Neural progenitor cell (in vitro differentiated cells): Measurements from ENCODE around the gene PTPRN2.

Experiments used
- CTCF ChIP-seq: fragments of 200-600 bp; sonication (generic); IDR thresholded peaks from 2 replicates; pipeline ENCODE4 v1.5.1; 2017; ENCODE audit warnings: antibody characterized with exemption, mild to moderate bottlenecking
- EZH2 ChIP-seq: fragments of 200-600 bp; sonication (generic); IDR thresholded peaks from 2 replicates; pipeline ENCODE4 v1.6.1; 2017; ENCODE audit warnings: antibody characterized with exemption, mild to moderate bottlenecking, moderate library complexity
- EZH2phosphoT487 ChIP-seq: fragments of 200-600 bp; sonication (generic); IDR thresholded peaks from 2 replicates; pipeline ENCODE4 v1.6.1; 2017; ENCODE audit warnings: antibody characterized with exemption

- no peak for TF ChIP-seq EZH2
- no peak for TF ChIP-seq CTCF
- no peak for TF ChIP-seq EZH2phosphoT487
Observed at GRCh38 chr7:157813053-157813452, 774.6 kb downstream of the PTPRN2 start.
